ENCODE measurements around the gene TSPAN6.

DNA sequence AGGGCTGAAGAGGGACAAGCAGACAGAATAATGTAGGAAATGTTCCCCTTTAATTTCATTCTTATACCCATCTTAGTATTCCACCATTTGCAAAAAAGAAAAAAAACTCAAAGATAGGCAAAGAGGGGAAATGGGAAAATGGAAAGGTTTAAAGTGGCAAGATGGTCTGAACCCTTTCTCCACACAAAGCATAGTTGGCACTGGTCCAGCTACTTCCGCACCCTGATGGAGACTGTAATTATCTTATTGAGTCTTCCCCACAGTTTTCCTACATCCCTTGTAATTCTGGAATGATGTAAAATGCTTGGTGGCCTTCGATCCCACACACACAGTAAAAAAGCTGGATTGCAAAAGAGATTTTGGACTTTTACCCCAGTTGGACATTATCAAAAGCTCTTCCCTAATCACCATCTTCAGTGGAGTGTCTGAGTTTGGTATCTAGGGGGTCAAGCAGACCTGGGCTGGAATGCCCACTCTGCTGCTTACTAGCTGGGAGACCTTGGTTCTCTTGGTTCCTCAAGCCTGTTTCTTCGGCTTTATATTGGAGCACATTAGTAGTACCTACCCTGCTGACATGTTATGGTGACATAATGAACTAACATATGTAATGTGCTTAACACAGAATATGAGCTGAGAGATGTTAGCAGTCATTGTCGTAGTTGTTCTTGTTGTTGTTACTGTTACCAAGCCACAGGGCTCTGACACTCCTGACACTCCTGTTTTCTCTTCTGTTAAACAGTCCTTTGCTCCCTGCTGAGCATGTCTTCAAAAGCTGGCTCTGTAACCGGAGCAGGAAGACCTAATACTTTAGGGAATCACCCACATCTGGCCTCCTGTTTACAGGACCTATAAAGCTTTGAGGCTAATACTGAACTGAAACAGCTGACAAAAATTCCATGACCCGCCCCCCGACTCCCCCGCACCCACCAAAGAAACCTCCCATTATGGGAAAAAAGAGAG lies 12.1 kb upstream of the TSPAN6 start:
- TF ChIP-seq, protein P1, sequence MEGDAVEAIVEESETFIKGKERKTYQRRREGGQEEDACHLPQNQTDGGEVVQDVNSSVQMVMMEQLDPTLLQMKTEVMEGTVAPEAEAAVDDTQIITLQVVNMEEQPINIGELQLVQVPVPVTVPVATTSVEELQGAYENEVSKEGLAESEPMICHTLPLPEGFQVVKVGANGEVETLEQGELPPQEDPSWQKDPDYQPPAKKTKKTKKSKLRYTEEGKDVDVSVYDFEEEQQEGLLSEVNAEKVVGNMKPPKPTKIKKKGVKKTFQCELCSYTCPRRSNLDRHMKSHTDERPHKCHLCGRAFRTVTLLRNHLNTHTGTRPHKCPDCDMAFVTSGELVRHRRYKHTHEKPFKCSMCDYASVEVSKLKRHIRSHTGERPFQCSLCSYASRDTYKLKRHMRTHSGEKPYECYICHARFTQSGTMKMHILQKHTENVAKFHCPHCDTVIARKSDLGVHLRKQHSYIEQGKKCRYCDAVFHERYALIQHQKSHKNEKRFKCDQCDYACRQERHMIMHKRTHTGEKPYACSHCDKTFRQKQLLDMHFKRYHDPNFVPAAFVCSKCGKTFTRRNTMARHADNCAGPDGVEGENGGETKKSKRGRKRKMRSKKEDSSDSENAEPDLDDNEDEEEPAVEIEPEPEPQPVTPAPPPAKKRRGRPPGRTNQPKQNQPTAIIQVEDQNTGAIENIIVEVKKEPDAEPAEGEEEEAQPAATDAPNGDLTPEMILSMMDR (conservative IDR thresholded peaks at IDR 0.05 in 1 of 2, IDR thresholded peaks at IDR 0.05 in 1 of 2; ENCODE audit: extremely low read depth in 1 of 2, insufficient read depth in 1 of 2, low read depth in 1 of 2, low read length in 2 of 2), result no peak
- TF ChIP-seq EZH2 (IDR thresholded peaks at IDR 0.05; ENCODE audit: borderline replicate concordance, low read length), result no peak

Data from mammary epithelial cell (primary cell).